SJCRH30 (cell line): ENCODE data around the gene ECPAS. TPM values are rescaled to one million over a fixed set of nuclear protein-coding genes. Genes with fewer than 3 reads are reported as not detected.
"Not testable (repeated sequence)": the region's sequence is repeated elsewhere in the genome, so short reads cannot be mapped to it uniquely, and the experiment has no call there.

Experiments
- DNase-seq, 2 experiments: peaks; one replicate each; pipeline ENCODE4 v3.0.0-alpha.2; 2015 to 2020
- H3K27ac ChIP-seq: fragments of 250-450 bp; sonication (Bioruptor Pico); 2 replicates; pipeline ENCODE4 v1.5.1; 2020; ENCODE audit warnings: mild to moderate bottlenecking, moderate library complexity
- H3K27me3 ChIP-seq: fragments of 250-450 bp; sonication (Bioruptor Pico); 2 replicates; pipeline ENCODE4 v1.5.1; 2020; ENCODE audit warnings: mild to moderate bottlenecking, moderate library complexity
- H3K36me3 ChIP-seq: fragments of 250-450 bp; sonication (Bioruptor Pico); 2 replicates; pipeline ENCODE4 v1.5.1; 2020; ENCODE audit warnings: mild to moderate bottlenecking, moderate library complexity
- H3K4me1 ChIP-seq: fragments of 250-450 bp; sonication (Bioruptor Pico); 2 replicates; pipeline ENCODE4 v1.5.1; 2020; ENCODE audit warnings: mild to moderate bottlenecking, moderate library complexity
- H3K4me3 ChIP-seq: fragments of 250-450 bp; sonication (Bioruptor Pico); 2 replicates; pipeline ENCODE4 v1.5.1; 2020; ENCODE audit warnings: mild to moderate bottlenecking, moderate library complexity
- H3K9me3 ChIP-seq: fragments of 250-450 bp; sonication (Bioruptor Pico); replicated peaks from 2 replicates; pipeline ENCODE4 v1.5.1; 2020; ENCODE audit warnings: mild to moderate bottlenecking, moderate library complexity
- total RNA-seq: library from RNA; depleted of rRNA; stranded (reverse); fragments of >200 nt; shearing (Covaris generic); gene quantifications from 2 replicates; pipeline ENCODE4 v1.2.3, GENCODE V29; 2014

ECPAS gene
- total RNA-seq, 1 experiment from 2014 or later = 123 TPM

DNA sequence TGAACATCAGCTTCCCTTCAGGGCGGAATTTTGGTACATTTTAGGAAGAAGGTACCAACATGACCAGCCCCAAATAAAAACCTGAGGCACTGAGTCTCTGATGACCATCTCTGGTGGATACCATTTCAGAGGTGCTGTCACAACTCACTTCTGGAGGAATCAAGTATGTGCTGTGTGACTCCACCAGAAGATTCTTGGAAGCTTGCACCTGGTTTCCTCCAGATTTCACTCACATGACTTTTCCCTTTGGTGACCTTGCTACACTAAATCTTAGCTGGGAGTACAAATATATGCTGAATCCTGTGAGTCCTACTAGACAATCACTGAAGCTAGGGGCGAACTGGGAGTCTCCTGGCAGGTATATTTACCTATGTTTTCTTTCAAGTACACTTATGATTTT is 28.5 kb downstream of the ECPAS start:
- no peaks in the 10 kb centered on the region for H3K9me3 ChIP-seq
- H3K36me3 ChIP-seq = peaks cover 9% of the 10 kb centered on the region
- DNase-seq = no peak
- H3K4me1 ChIP-seq = no peaks in the 10 kb centered on the region
- H3K27me3 ChIP-seq = no peaks in the 10 kb centered on the region
- H3K27ac ChIP-seq = no peak overlapping the region
- H3K4me3 ChIP-seq = no peak overlapping the region

DNA sequence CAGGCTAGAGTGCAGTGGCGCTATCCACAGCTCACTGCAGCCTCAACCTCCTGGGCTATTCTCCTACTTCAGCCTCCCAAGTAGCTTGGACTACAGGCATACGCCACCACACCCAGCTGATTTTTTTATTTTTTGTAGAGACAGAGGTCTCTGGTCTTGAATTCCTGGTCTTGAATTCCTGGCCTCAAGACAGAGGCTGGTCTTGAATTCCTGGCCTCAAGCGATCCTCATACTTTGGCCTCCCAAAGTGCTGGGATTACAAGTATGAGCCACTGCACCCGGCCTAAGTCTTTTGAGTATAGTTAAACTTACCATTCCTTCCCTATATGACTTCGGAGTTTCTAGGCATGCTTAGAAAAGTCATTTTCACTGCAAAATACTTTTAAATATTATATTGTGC is 29.4 kb downstream of the ECPAS start:
- Histone ChIP-seq H3K27me3 (no peaks in the 10 kb centered on the region), H3K4me1 (0 out of 2 replicates have a peak, but pooled peaks cover 3% of the 10 kb centered on the region), H3K9me3 (no peaks in the 10 kb centered on the region), H3K27ac (no peak overlapping the region), H3K36me3 (peaks cover 9% of the 10 kb centered on the region), H3K4me3 (no peak overlapping the region)
- no peak for DNase-seq

DNA sequence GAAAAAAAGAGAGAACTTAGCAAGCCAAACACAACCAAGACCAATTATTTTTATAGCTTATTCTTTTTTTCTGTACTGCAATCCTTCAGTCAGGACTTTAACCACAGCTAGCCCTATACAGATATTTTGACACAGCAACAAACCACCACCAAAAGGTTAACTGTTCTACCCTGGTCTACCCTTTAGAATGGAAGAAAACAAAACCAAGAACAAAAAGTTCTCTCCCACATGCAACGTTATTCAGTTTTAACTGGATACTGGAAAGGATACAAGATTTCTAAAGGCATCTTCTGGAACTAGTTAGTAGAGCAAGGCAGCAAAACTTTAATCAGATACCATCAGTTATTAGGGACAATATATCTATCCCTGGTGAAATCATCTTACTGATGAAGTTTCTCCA is 32.6 kb downstream of the ECPAS start:
- no peaks in the 10 kb centered on the region for H3K9me3 ChIP-seq
- H3K4me1 ChIP-seq = 0 out of 2 replicates have a peak, but pooled peaks cover 3% of the 10 kb centered on the region
- H3K4me3 ChIP-seq = no peak overlapping the region
- no peaks in the 10 kb centered on the region for H3K27me3 ChIP-seq
- DNase-seq = no peak
- H3K27ac ChIP-seq = no peak overlapping the region
- H3K36me3 ChIP-seq = peaks cover 28% of the 10 kb centered on the region

DNA sequence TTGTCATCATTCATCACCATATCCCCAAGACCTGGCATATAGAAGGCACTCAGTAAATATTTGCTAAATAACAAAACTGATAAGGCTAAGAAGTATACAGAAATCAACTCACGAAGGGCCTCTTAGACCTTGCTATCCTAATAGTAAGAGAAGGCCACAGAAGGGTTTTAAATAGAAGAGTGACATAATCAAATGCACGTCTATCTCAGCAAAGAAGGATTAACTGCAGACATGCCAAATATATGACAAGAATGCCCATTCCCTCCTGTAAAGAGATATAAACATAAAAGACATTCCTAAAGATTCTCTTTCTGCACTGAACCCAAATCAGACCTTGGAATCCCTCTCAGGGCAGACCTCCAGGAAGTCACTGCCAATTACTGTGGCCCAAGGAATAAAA is 34.1 kb downstream of the ECPAS start:
- 0 out of 2 replicates have a peak, but pooled peaks cover 3% of the 10 kb centered on the region for H3K9me3 ChIP-seq
- DNase-seq = no peak
- no peak overlapping the region for H3K27ac ChIP-seq
- no peaks in the 10 kb centered on the region for H3K27me3 ChIP-seq
- peaks cover 39% of the 10 kb centered on the region for H3K36me3 ChIP-seq
- no peak overlapping the region for H3K4me3 ChIP-seq
- H3K4me1 ChIP-seq = 0 out of 2 replicates have a peak, but pooled peaks cover 3% of the 10 kb centered on the region

DNA sequence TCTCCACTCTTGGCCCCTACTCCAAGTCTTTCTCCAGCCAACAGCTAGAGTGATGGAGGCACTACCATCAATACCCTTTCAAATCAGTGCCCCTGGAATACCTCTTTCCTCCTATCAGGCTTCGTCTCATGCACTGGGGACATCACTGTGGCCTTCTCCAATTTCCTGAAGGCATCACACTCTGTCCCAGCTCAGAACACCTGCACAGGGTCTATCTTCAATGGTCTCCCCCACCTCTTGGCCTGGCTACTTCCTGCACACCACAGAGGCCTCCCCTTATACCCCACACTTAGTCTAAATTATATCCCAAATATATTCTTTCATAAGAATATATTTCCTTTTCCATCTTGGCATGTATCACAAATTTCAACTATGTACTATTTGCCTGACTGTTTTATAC is 34.5 kb downstream of the ECPAS start:
- peaks cover 40% of the 10 kb centered on the region for H3K36me3 ChIP-seq
- 0 out of 2 replicates have a peak, but pooled peaks cover 3% of the 10 kb centered on the region for H3K4me1 ChIP-seq
- no peak overlapping the region for H3K27ac ChIP-seq
- DNase-seq = no peak
- 0 out of 2 replicates have a peak, but pooled peaks cover 3% of the 10 kb centered on the region for H3K9me3 ChIP-seq
- H3K4me3 ChIP-seq = no peak overlapping the region
- no peaks in the 10 kb centered on the region for H3K27me3 ChIP-seq

DNA sequence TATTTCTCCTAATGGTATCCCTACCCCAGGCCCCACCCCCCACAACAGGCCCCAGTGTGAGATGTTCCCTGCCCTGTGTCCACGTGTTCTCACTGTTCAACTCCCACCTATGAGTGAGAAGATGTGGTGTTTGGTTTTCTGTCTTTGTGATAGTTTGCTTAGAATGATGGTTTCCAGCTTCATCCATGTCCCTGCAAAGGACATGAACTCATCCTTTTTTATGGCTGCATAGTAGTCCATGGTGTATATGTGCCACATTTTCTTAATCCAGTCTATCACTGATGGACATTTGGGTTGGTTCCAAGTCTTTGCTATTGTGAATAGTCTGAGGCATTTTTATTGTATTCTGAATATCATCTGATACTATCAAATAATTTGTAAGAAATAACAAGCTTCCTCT is 38.4 kb downstream of the ECPAS start:
- H3K27ac ChIP-seq, DNase-seq, H3K4me1 ChIP-seq, H3K4me3 ChIP-seq, H3K9me3 ChIP-seq, H3K27me3 ChIP-seq: not testable (repeated sequence)
- H3K36me3 ChIP-seq = peaks cover 63% of the 10 kb centered on the region

DNA sequence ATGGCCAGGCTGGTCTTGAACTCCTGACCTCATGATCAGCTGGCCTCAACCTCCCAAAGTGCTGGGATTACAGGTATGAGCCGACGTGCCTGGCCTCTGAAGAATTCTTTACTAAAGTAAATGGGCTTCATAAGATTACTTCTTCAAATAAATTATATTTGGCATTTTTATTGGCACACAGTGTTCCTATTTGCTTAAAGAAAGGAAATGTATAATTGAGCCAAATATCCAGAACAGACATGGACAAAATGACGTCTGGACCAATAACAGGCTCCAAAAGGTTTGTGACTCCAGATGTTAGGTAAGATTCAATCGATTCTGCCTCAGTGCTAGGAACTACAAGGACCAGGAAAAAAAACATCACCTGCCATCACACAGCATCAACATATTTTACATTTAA is 40.7 kb downstream of the ECPAS start:
- no peak for DNase-seq
- Histone ChIP-seq H3K9me3 (0 out of 2 replicates have a peak, but pooled peaks cover 3% of the 10 kb centered on the region), H3K27ac (no peak overlapping the region), H3K36me3 (peaks cover 62% of the 10 kb centered on the region), H3K27me3 (no peaks in the 10 kb centered on the region), H3K4me3 (no peak overlapping the region), H3K4me1 (peaks cover 17% of the 10 kb centered on the region)

DNA sequence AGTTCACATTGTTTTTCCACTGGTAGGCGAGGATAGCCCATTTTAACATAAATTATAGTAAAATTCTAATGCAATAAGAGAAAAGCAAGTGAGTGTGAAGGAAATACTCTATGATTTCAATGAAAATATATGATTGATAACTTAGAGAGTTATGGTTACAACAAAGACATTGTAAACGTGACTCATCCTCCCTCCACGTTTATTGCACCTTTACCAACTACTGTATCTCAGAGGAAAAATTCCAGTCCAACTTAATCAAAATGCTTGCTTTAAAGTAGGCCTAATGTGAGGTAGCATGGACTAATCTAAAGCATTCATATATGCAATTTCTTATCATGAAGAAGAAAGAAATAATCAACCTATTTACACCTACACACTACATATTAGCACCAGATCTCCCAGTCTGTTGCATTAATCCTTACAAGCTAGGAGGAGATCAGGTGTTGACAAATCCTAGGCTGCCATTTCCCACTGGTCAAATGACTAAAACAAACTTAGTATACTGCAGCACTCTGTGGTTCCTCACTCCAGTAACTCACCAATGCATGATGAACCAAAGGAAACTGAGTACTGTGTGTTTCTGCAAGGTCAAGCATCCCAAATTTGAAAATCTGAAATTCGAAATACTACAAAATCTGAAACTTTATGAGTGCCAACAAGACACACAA is 41.7 kb downstream of the ECPAS start:
- Histone ChIP-seq H3K27ac (no peak overlapping the region), H3K4me3 (no peak overlapping the region), H3K27me3 (no peaks in the 10 kb centered on the region), H3K36me3 (peaks cover 66% of the 10 kb centered on the region), H3K9me3 (0 out of 2 replicates have a peak, but pooled peaks cover 3% of the 10 kb centered on the region), H3K4me1 (peaks cover 22% of the 10 kb centered on the region)
- DNase-seq = no peak

DNA sequence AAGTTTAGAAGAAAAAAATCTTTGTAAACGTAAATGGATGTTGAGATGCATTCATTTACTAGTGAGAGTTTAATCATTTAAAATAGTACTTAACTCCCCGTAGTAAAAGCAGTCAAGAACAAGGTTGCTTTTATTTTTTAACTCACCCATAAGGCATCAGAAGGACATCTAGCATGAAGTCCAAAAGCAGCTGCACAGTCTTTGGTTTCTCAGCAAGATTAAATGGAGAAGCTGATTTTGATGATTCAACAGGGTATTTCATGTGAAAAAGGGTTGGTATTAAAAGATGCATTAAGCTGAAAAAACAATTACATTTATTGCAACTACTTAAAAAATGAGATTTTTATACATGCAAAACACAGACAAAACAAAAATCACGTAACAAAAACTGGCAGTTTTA is 44.0 kb downstream of the ECPAS start:
- no peaks in the 10 kb centered on the region for H3K27me3 ChIP-seq
- peaks cover 22% of the 10 kb centered on the region for H3K4me1 ChIP-seq
- H3K4me3 ChIP-seq = no peak overlapping the region
- H3K36me3 ChIP-seq = peaks cover 66% of the 10 kb centered on the region
- H3K27ac ChIP-seq = no peak overlapping the region
- no peaks in the 10 kb centered on the region for H3K9me3 ChIP-seq
- DNase-seq = peak in 1 of 2 experiments; percentile 50

DNA sequence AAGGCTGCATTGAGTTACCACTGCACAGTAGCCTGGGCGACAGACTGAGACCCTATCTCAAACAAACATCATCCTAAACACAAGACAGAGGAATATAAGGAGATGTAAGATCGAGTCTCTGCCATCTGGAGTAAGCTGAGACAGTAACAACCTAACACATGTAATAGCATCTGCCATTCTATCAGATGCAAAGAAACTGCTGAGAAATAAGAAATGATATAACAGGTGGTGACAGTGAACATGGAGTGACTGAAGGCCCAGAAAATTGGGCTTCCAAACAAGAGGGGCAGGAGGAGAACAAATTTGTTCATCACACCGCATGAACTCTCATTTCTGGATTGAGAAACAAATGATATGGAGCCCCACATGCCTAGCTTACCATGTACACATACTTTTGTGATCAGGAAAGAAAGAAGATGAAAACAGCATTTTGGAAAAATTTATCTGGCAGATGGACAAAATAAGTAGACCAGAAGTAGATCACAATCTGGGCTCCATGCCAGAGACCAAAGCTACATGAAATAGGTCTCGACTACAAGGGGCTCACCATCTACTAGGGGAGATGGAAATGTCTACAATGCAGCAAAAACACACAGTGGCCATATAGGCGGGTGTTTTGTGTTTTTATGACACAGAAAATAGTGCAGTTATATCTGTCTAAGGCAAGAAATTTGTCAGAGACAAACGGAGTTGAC is 45.5 kb downstream of the ECPAS start:
- Histone ChIP-seq H3K27ac (0 out of 2 replicates have a peak overlapping the region, but pooled peaks have one; percentile 6), H3K4me1 (peaks cover 22% of the 10 kb centered on the region), H3K4me3 (no peak overlapping the region), H3K9me3 (no peaks in the 10 kb centered on the region), H3K27me3 (no peaks in the 10 kb centered on the region), H3K36me3 (peaks cover 65% of the 10 kb centered on the region)
- DNase-seq = peak; percentile 63 to 74

DNA sequence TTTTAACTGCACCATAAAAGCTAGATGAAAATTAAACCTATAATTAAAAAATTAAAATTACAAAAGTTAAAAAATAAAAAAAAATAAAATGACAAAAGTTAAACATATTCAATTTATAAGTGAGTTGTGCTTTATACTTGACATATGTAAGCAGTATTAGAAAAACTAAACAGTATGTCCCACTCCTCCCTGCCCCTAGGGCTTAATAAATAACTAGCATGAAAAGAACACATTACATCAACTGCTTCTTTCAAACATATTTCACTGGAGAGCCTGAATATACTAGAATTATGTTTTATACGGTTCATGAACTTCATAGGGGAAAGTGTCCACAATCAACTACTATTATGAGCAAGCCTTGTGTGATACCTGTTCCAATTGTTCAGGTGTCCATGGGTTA is 47.6 kb downstream of the ECPAS start:
- H3K4me1 ChIP-seq = peaks cover 22% of the 10 kb centered on the region
- no peak overlapping the region for H3K4me3 ChIP-seq
- DNase-seq = no peak
- H3K9me3 ChIP-seq = no peaks in the 10 kb centered on the region
- no peak overlapping the region for H3K27ac ChIP-seq
- H3K36me3 ChIP-seq = peaks cover 70% of the 10 kb centered on the region
- H3K27me3 ChIP-seq = no peaks in the 10 kb centered on the region

DNA sequence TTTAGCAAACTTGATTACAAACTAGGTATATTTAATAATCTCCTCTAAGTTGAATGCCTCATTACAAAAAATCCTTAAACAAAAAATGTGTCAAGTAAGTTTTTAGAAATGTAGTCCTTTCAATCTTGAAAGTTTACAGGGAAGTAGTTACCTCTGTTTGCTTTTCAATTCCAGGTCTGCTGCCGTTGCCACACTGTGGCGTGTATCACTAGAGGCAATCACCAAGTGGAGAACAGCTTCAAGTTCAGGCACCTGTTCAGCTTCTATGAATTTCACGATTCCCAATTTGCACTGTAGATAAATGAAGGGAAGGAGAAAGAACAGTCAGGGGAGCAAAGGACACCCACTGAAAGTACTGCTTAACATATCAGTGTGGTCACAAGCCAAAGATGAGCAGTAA is 51.1 kb downstream of the ECPAS start:
- Histone ChIP-seq H3K27me3 (no peaks in the 10 kb centered on the region), H3K4me3 (no peak overlapping the region), H3K9me3 (no peaks in the 10 kb centered on the region), H3K27ac (no peak overlapping the region), H3K36me3 (peaks cover 77% of the 10 kb centered on the region), H3K4me1 (peaks cover 1% of the 10 kb centered on the region)
- no peak for DNase-seq

DNA sequence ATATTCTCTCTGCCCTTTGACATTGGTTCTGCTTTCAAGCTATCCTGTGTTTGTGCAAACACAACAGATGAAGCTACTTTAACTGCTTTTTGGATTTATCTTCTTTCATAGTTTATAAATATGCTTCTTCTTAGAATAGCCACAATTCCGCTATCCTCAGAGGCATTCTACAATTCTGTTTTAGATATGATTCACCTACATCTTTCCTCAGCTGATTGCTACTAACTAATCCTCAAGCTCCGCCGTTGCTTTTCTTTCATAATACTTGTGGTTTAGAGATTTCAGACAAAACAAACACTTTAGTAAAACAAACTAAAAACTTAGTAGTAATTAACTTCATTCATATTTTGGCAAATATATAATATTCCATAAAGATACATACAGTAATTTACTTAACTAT is 52.5 kb downstream of the ECPAS start:
- H3K4me3 ChIP-seq = no peak overlapping the region
- no peaks in the 10 kb centered on the region for H3K27me3 ChIP-seq
- DNase-seq = no peak
- peaks cover 73% of the 10 kb centered on the region for H3K36me3 ChIP-seq
- no peaks in the 10 kb centered on the region for H3K4me1 ChIP-seq
- H3K27ac ChIP-seq = no peak overlapping the region
- no peaks in the 10 kb centered on the region for H3K9me3 ChIP-seq

DNA sequence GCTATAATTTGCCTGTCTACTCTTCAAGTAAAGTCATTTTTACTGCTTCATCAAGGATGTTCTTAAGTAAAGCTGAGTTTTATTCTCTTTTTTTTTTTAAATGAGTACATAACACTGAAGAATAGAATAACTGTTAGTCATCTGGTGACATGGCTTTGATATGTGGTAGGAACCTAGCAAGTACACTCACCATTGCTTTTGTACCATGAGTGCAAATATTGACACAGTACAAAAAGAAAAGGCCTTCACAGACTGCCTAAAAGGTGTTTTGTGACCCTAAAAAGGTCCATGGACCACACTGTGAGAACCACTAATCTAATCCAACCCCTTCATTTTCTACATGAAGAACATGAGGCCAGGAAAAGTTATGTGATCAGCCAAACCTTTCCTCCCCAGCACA is 55.0 kb downstream of the ECPAS start:
- Histone ChIP-seq H3K9me3 (no peaks in the 10 kb centered on the region), H3K27ac (no peak overlapping the region), H3K36me3 (peaks cover 83% of the 10 kb centered on the region), H3K4me3 (no peak overlapping the region), H3K27me3 (no peaks in the 10 kb centered on the region), H3K4me1 (no peaks in the 10 kb centered on the region)
- no peak for DNase-seq

DNA sequence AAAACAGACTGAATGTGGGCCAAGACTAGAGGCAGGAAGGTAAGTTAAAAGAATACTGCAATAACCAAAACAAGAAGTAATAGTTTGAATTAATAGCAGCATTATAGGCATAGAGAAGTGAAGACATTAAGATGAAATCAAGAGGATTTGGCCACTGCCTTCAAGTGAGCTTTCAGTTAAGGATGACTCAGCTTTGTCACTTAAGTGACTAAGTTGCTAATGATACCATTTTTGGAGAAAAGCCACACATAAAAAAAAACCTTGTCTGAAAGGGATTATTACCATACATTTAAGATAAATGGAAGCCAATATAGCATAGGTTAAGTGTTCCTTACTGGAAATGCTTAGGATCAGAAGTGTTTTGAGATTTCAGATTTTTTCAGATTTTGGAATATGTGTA is 57.0 kb downstream of the ECPAS start:
- no peak for DNase-seq
- Histone ChIP-seq H3K9me3 (no peaks in the 10 kb centered on the region), H3K36me3 (peaks cover 84% of the 10 kb centered on the region), H3K27me3 (no peaks in the 10 kb centered on the region), H3K4me3 (no peak overlapping the region), H3K27ac (no peak overlapping the region), H3K4me1 (no peaks in the 10 kb centered on the region)
